Medulla oblongata (tissue), 1 donor: ENCODE results near the gene ZDHHC20.
A peak's percentile ranks its signal among the peaks of the same experiment; 100 is the strongest.

ENCODE experiments used
- DNase-seq: peaks from one replicate; pipeline ENCODE4 v3.0.0-alpha.2; 2015; ENCODE audit errors: extremely low spot score

The ZDHHC20 gene

GRCh38 chr13:21326155-21327031 is 132.7 kb downstream of the ZDHHC20 start:
- peak; percentile 56 for DNase-seq

- no peak for DNase-seq
Measured at GRCh38 chr13:21324803-21325202, 134.3 kb downstream of the ZDHHC20 start.

- peak; percentile 23 for DNase-seq
Measured at GRCh38 chr13:21322988-21323387, 136.1 kb downstream of the ZDHHC20 start.
